NB4 (cell line): ENCODE measurements around the gene MTMR3.

Experiments used
- DNase-seq: peaks from one replicate; pipeline ENCODE4 v3.0.0; 2010; ENCODE audit warnings: low read depth
- H3K4me3 ChIP-seq: one replicate; pipeline ENCODE4 v1.5.1; 2011; ENCODE audit warnings: mild to moderate bottlenecking, low read depth, low read length, moderate library complexity
- CTCF ChIP-seq: IDR thresholded peaks from one replicate; pipeline ENCODE4 v1.5.1; 2012; ENCODE audit warnings: low read depth, low read length
- MAX ChIP-seq: IDR thresholded peaks from 2 replicates; pipeline ENCODE4 v1.6.1; 2011; ENCODE audit warnings: low read depth, low read length
- MYC ChIP-seq: IDR thresholded peaks from 2 replicates; pipeline ENCODE4 v1.6.1; 2011; ENCODE audit warnings: low read depth, low read length
- POLR2A ChIP-seq: IDR thresholded peaks from 2 replicates; pipeline ENCODE4 v1.6.1; 2011; ENCODE audit warnings: mild to moderate bottlenecking; ENCODE audit not compliant: insufficient read length; ENCODE audit errors: extremely low read depth

Gene MTMR3

GRCh38 chr22:30047364-30047738, 164.4 kb downstream of the MTMR3 start:
- H3K4me3 ChIP-seq = no peak overlapping the region
- peak; percentile 61 for DNase-seq
- TF ChIP-seq CTCF (no peak), MAX (no peak), POLR2A (no peak), MYC (no peak)

GRCh38 chr22:30048681-30049080, 165.7 kb downstream of the MTMR3 start:
- no peak for DNase-seq
- H3K4me3 ChIP-seq = no peak overlapping the region

GRCh38 chr22:30054067-30054763, 171.2 kb downstream of the MTMR3 start:
- no peak for DNase-seq
- no peak for TF ChIP-seq MAX
- TF ChIP-seq MYC = no peak
- TF ChIP-seq POLR2A = no peak
- no peak for TF ChIP-seq CTCF
- H3K4me3 ChIP-seq = no peak overlapping the region

More at GRCh38 chr22:30048681-30049080, 165.7 kb downstream of the MTMR3 start:
- TF ChIP-seq POLR2A = no peak
- TF ChIP-seq CTCF = no peak
- TF ChIP-seq MAX = no peak
- no peak for TF ChIP-seq MYC

GRCh38 chr22:30054764-30055069, 171.7 kb downstream of the MTMR3 start:
- no peak overlapping the region for H3K4me3 ChIP-seq
- DNase-seq = no peak
- TF ChIP-seq MAX (no peak), MYC (no peak), CTCF (no peak), POLR2A (no peak)

- H3K4me3 ChIP-seq = no peak overlapping the region
- DNase-seq = no peak
- TF ChIP-seq MYC = no peak
- TF ChIP-seq CTCF = no peak
- TF ChIP-seq POLR2A = no peak
- no peak for TF ChIP-seq MAX
Observed at GRCh38 chr22:30056015-30056414, 173.0 kb downstream of the MTMR3 start.
